DOHH2 (cell line): ENCODE measurements around the gene GNLY.

ENCODE experiments used
- EZH2phosphoT487 ChIP-seq: fragments of 200-600 bp; sonication (generic); IDR thresholded peaks from 2 replicates; pipeline ENCODE4 v1.6.1; 2017; ENCODE audit warnings: borderline replicate concordance, mild to moderate bottlenecking, antibody characterized with exemption, low read length, moderate library complexity, mixed read lengths
- TF ChIP-seq, protein P1 (sequence below): fragments of 200-600 bp; sonication (generic); IDR thresholded peaks from one replicate; pipeline ENCODE4 v1.5.1; 2014; ENCODE audit warnings: antibody characterized with exemption, mild to moderate bottlenecking, low read depth, low read length; ENCODE audit not compliant: poor library complexity, severe bottlenecking

DNA sequence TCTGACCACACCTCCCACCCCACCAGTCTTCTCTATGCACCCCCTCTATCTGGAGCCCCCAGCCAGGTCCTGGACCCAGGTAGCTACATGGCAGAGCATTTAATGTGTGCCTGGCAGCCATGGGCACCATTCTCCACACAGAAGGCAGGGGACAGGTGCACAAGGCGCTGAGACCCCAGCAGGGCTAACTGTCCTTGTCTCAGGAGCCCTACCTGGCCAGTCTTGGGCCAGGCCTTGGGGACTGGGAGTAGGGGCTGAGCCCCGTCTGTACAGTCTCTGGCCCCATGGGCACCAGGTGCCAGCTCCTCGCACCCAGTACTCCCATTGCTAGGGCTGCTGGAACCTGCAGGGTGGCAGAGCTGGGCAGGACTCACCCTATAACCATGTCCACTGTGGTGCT lies 2.9 kb downstream of the GNLY start:
- TF ChIP-seq, protein P1, sequence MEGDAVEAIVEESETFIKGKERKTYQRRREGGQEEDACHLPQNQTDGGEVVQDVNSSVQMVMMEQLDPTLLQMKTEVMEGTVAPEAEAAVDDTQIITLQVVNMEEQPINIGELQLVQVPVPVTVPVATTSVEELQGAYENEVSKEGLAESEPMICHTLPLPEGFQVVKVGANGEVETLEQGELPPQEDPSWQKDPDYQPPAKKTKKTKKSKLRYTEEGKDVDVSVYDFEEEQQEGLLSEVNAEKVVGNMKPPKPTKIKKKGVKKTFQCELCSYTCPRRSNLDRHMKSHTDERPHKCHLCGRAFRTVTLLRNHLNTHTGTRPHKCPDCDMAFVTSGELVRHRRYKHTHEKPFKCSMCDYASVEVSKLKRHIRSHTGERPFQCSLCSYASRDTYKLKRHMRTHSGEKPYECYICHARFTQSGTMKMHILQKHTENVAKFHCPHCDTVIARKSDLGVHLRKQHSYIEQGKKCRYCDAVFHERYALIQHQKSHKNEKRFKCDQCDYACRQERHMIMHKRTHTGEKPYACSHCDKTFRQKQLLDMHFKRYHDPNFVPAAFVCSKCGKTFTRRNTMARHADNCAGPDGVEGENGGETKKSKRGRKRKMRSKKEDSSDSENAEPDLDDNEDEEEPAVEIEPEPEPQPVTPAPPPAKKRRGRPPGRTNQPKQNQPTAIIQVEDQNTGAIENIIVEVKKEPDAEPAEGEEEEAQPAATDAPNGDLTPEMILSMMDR, result no peak
- no peak for TF ChIP-seq EZH2phosphoT487
